HG03342 (cell line): ENCODE data around the gene NR4A1.
A peak's percentile ranks its signal among the peaks of the same experiment; 100 is the strongest.

ENCODE experiments used
- ATAC-seq: cut with Tn5 transposase; IDR thresholded peaks from one replicate; pipeline ENCODE4 v1.9.1; 2021; ENCODE audit warnings: mild to moderate bottlenecking, moderate library complexity; ENCODE audit not compliant: unreplicated experiment

Gene NR4A1

GRCh38 chr12:52073531-52074381 is 22.5 kb downstream of the NR4A1 start:
- no peak for ATAC-seq

GRCh38 chr12:52074971-52075724 is 23.9 kb downstream of the NR4A1 start:
- no peak for ATAC-seq

- ATAC-seq = no peak
Observed at GRCh38 chr12:52076811-52077210, 25.6 kb downstream of the NR4A1 start.

- no peak for ATAC-seq
Observed at GRCh38 chr12:52078276-52078675, 27.0 kb downstream of the NR4A1 start.

- no peak for ATAC-seq
Observed at GRCh38 chr12:52079576-52080402, 28.5 kb downstream of the NR4A1 start, which contains the start of gene SMIM41. TSS of gene SMIM41 (plus strand) at chr12:52079704. CDS start at chr12:52079780, 76 bp downstream.

GRCh38 chr12:52080403-52081251 is 29.4 kb downstream of the NR4A1 start:
- ATAC-seq = no peak

GRCh38 chr12:52081263-52081733 is 30.1 kb downstream of the NR4A1 start:
- peak; percentile 74 for ATAC-seq

- no peak for ATAC-seq
Observed at GRCh38 chr12:52082026-52082668, 30.9 kb downstream of the NR4A1 start.

GRCh38 chr12:52082669-52082987 is 31.4 kb downstream of the NR4A1 start:
- ATAC-seq = no peak

GRCh38 chr12:52082988-52083637 is 31.9 kb downstream of the NR4A1 start:
- no peak for ATAC-seq

- no peak for ATAC-seq
Observed at GRCh38 chr12:52083638-52083996, 32.4 kb downstream of the NR4A1 start.

- no peak for ATAC-seq
Observed at GRCh38 chr12:52084491-52085231, 33.4 kb downstream of the NR4A1 start.

GRCh38 chr12:52085682-52086180 is 34.5 kb downstream of the NR4A1 start:
- no peak for ATAC-seq

- no peak for ATAC-seq
Observed at GRCh38 chr12:52086366-52086765, 35.1 kb downstream of the NR4A1 start.

- ATAC-seq = no peak
Observed at GRCh38 chr12:52086944-52087835, 35.9 kb downstream of the NR4A1 start.

GRCh38 chr12:52087961-52088820 is 36.9 kb downstream of the NR4A1 start:
- peak; percentile 65 for ATAC-seq
